Left forelimb (tissue), 1 donor: Measurements from ENCODE around the gene ATPAF2.

Experiments
- DNase-seq: peaks from one replicate; pipeline ENCODE4 v3.0.0-alpha.2; 2018; ENCODE audit warnings: low spot score

ATPAF2 gene

DNA sequence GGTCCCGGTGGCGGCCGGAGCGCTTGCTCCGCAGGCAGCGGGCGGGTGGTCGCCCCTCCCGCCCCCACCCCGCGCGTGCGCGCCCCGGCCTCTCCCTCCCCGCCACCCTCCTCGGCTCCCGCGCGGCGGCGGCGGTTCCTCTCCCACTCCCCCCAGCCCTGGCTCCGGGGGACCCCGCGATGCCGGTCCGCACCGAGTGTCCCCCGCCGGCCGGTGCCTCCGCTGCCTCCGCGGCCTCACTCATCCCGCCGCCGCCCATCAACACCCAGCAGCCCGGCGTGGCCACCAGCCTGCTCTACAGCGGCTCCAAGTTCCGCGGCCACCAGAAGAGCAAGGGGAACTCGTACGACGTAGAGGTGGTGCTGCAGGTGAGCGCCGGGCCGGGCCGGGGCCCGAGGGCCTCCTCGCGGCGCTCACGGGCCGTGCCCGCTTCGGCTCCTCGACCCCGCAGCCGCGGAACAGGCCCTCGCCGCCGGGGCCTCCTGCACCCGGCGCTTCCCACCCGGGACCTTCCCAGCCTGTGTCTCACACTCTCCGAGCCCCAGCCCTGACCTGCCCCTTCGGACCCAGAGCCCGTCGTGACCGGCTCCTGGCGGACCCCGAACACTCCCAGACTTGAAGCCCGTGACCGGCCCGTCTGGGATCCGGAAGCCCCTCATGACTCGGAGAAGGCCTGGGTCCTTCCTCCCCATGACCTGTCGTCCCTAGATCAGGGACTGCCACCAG, 730 bp upstream of the ATPAF2 start:
- DNase-seq: no peak

DNA sequence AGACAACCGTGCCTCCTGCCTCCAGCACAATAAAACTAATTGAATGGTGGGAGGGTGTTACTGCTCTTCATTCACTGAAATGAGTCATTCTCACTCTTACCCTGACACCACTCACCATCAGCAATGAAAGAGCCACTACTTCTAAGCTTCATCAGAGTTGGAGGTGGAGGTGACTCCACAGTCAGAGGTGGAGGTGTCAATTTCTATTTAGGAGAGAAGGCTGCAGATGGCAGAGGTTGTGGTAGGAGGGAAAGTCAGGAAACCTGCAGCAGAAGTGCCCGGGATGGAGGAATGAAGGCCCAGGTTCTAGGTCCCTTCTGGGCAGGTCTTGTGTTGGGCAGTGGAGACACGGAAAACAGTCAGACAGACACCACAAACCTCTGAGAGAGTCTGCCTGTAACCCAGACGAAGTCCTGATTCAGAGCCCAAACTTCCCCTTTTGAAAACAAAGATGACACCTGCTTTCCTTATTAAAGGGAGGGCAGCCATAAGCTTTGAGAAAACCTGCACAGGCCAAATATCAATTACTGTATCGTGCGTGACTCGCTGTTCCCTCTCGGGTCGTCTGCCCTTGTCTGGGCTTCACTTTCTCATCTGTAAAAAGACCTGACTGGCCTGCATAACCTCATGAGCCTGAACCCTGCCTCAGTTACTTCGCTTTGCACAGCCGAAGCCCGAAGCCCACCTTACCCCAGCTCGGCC, 668 bp downstream of the ATPAF2 start:
- DNase-seq: no peak

DNA sequence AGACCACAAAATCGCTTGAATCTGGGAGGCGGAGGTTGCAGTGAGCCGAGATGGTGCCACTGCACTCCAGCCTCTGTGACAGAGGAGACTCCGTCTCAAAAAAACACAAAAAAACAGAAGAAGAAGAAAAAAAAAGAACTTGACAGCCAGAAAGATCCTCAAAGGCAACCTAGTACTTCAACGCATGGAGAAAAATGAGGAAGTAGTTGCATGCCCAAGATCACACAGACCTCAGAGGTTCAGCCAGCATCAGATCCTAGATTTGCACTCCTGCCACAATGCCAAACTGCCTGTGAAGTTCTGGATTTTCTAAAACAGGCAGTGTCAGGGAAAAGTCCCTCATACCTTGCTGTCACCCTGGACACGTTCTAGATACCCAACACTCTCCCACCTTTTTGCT, 1.5 kb downstream of the ATPAF2 start:
- no peak for DNase-seq

DNA sequence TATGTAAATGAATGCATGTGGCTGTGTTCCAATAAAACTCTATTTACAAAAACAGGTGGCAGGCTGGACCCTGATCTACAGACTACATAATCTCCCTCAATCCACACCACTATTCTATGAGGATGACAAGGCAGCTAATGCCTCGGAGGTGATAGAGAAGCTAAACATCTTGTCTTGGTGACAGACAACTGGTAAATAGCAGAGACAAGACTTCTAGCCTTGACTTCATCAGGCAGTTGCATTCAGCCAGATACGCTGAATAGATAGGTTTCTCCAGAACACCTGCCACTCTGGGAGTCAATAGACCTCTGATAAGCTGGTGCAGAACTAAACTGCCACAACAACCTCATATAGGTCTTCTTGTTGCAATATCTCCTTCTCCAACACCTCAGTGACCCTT, 3.3 kb downstream of the ATPAF2 start:
- no peak for DNase-seq

DNA sequence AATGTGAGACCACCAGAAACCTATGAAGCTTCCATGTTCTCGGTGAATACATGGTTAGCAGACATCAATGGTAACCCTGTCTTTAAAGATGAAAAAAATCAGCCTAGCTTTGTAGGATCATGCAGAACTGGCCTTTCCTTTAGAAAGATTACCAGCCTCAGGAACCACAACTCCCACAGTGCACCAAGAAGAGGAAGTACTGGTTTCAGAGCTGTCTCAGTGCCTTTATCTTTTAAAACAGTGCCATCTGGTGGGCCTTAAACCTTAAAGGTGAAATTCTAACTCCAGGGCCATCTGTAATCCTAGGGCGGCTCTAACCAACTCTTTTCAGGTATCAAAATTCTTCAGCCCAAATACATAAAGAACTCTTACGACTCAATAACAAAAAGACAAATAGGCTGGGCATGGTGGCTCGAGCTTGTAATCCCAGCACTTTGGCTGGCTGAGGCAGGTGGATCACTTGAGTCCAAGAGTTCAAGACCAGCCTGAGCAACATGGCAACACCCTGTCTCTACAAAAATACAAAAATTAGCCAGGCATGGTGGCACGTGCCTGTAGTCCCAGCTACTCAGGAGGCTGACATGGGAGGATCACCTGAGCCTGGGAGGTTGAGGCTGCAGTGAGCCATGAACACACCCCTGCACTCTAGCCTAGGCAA, 5.4 kb downstream of the ATPAF2 start:
- DNase-seq: no peak

DNA sequence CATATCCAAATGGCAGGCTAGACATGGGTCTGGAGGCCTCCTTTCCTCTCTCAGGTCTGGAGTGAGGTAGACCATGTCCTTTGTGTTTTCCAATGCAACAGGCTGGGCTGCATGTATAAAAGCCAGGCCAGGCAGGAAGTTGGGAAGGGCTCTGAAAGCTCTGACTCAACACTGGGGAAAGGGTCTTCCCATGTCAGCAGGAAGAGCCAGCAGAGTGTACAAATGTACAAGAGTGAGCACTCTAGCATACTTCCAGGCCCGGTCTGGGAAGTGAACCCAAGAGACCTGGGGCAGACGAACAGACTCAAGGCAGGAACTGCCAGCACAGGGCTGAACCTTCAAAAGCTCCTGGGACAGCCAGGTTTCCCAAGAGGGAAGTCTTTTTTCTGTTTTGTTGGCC, 7.0 kb downstream of the ATPAF2 start:
- DNase-seq: no peak

DNA sequence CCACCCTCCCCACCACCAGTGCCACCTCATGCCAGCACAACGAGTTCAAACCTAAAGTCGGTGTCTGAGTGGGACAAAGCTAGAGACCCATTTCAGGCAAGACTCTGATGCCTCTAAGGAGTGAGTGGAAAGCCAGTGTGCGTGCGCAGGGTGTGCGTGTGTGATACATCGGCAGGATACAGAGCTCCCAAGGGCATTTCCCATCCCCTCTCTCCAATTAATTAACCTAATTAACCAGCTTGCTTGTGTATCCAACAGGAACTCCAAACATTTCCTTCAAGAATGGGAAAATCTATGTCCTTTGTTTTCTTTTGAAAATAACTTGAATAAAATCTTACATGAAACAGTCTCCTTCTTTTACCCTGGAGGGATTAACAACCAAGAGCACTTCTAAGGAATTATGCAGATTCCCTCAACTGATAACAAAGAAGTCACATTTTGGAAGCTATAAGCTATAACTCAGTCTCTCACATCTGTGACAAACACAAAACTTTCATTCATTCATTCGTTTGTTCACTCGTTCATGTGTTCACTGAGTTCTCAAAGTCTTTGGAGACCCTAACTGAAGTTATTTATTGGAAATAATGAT, 9.9 kb downstream of the ATPAF2 start:
- DNase-seq: no peak

DNA sequence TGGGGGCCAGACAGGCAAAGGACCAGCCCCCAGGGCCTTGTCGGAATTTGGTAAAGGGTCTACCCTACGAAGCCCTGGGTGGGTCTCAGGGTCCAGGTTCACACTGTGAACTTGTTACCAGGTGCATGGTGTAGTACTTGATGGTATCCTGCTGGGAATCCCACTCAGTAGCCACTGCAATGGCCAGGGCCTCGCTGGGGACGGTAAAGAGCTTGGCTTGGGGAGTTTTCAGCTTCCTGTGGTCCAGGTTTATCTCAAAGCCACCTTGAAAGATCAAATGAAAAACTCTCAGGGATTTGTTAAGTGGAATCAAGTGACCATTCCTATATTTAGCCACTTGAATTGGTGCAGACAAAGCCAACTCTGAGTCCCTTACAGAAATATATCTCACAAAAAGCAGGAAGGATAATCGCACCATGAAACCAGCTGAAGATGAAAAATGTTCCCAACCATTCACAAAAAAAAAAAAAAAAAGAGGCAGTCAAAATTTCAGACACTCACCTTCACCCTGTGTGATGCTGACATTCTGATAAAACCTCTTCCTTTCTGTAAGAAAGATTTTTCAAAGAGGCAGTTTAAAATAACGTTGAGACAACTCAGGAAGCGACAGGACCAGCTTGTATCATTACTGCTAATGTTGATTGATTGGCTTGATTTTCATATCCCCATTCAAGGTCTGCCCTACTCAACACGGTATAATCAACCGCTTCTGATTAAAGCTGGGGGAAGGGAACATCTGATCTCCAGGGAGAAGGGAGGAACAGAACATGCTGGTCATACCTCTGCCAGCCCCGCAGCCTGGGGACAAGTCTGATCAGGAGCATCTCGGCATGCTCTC, 10.6 kb downstream of the ATPAF2 start:
- DNase-seq: no peak

DNA sequence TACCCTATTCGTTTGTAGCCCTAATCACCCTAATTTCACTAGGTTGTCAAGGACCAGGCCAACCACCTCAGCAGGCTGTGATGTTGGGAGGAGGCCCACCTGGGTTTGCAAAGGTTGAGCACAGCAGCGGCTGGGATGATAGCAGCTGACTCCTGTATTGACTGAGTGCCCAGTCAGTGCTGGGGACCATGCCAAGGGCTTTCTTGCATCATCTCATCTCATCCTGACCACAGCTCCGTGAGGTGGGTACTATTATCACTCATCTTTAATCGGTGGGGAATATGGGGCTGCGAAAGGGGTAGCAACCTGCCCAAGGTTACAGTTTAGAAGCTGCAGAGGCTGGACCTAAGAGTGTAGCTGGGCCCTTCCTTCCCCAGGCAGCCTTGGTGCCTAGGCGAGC, 11.7 kb downstream of the ATPAF2 start:
- no peak for DNase-seq

DNA sequence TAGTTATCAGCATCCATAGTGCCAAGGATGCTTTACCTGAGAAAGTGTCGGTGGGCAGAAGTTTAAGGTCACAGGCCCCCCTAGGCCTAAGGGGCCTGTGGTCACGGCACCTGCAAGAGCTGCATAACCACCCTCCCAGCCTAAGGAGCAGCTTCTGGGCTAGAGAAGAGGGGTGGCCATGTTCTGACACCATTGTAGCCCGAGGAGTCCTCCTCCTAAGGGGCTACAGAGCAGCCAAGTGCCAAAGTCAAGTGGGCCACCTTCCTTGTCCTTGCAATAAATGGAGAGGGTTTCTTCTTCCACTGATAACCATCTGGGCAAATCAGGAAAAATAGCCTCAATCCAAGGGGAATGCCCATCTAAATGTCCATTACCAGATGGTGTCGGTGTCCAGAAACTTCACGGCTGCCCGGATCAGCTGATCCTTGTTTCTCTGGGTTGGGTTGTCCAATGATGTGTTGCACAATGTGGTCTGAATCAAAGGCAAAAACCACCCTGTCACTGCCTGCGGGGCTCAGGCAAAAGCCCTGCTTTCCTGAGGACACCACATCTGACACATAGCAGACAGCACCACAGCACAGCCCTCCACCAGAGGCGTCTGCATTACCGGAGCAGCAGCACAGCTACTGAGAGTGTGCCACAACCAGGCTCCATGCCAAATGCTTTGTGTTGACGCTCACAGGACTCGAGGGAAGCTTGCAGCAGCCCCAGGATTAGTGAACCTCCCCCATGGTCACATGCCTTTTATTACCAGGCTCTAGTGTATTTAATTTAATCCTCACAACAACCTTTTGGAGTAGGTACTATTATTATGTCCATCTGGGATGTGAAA, 12.8 kb downstream of the ATPAF2 start:
- DNase-seq: no peak

DNA sequence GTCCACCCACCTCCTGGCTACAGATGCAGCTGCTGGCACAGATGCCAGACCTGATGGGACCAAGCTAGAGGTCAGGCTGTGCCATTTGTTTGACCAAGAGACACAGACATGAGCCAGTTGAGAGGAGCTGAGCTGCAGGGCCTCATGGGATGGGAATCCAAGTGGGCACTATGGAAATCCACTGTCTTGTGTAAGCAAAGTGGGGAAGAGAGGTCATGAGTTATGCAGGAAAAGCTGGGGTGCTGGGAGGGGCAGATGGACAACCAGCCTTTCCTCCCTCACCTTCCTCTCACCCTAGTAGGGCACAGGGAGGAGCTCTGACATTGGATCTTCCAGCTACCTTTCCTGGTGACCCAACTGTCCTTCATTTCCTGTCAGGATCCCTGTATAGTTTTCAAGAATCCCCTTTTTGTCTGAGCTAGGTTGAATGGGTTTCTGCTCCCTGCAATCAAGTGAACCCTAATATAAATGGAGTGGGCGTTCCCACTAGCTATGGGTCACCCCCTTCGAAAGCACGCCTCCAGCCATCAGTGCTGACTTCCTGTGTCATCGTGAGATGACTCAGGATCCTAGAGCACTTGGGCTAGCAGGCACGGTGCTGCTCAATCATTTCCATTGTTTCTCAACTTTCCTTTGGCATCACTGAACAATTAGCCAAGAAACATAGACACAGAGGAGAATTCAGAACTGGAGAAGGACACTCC, 13.6 kb downstream of the ATPAF2 start:
- no peak for DNase-seq

DNA sequence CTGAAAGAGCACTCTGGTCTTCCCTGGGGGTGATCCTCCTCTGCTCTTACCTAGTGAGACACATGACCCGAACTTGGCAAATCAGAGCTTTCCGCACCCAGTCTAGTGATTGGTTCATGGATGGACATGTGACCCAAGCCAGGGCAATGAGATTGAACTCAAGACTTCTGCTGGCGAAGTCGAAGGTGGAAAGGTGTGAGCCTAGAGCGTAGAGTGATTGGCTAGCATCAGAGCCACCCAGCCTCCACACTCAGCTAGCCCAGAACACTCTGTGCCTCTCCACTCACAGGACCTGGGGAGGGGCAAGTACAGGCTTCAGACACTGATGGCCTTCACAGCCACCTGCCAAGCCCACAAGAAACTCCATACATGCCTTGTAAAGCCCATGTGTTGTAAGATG, 17.6 kb downstream of the ATPAF2 start:
- DNase-seq: no peak

DNA sequence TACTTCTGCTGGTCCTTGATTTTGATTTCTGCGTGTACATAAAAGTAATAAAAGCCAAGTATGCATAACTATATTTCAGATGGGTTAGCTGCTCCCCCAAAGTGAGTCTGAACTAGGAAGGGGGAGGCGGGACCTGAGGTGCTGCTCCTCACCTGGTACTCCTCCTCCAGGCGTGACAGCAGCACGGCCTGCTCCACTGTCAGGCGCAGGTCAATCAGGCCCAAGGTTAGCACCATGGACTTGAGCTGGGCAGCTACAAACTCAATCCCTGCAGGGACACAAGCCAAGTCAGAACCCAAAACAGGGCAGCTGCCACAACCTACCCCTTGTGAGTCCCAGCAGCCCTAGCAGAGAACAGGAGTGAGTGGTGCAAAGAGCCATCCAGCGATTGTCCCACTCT, 18.0 kb downstream of the ATPAF2 start:
- DNase-seq: no peak

DNA sequence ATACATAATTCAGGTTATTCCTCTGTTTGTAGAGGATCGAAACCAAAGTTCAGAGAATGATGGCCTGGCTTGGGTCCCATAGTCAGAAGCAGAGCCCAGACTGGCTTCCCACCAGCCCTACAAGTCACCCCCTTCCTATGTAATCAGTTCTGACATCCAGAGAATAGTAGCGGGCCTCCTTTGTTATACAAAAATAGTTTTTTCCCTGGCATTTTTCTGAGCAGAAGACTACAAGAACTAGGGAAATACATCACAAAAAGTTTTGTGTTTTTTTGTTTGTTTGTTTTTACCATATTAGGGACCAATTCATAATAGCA, 19.2 kb downstream of the ATPAF2 start:
- DNase-seq: no peak

DNA sequence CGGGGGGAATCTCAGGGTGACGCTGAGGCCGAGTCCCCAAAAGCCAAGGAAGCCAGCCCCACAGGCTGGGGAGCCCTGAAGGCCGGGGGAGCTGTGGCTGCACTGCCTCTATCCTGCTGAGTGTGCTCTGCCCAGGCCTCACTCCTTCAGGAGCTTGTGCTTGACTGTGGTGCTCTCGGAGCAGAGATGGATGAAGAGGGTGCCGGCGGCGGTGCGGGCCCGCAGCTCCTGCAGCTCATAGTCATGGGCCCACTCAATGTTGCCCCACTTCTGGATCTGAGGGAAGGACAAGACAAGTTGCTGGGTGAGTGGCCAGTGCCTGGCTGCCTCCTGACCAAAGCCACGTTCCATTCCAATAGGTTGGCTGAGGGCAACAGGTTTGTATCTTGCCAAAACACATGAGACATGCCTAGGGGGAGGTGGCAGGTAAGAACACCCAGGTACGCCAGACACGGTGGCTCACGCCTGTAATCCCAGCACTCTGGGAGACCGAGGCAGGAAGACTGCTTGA, 20.5 kb downstream of the ATPAF2 start:
- no peak for DNase-seq

DNA sequence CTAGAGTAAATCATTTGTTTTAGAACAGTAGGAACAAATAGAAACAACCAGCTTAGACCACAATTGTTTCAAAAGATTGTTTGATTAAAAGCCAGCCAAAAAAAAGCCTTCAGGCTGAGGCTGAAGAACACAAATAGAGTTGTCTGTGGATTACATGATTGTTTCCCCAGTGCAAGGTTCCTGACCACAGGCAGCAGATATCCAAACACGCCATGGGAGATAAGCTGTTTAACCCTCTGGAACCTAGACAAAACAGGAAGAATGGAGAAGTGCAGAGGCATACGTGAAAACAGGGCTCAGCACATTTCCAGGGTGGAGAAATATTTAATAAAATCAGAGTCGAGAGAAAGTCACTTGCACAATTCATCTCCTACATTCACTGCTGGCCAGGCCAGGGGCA, 21.0 kb downstream of the ATPAF2 start:
- DNase-seq: no peak

DNA sequence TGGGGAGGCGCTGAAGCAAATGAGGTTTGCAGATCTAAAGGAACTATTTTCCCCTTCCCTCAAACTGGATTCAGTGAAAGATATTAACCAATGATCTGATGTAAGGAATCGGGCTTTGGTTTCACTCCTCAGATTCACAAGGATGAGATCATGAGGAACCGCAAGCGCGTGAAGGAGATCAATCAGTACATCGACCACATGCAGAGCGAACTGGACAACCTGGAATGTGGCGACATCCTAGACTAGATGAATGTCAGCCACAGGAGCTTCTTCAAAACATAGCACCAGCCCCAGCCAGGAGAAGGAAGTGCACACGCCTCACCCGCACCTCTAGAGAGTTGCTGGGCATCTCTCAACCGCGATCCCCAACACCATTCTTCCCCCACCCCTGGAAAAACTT, 22.5 kb downstream of the ATPAF2 start:
- DNase-seq: no peak

DNA sequence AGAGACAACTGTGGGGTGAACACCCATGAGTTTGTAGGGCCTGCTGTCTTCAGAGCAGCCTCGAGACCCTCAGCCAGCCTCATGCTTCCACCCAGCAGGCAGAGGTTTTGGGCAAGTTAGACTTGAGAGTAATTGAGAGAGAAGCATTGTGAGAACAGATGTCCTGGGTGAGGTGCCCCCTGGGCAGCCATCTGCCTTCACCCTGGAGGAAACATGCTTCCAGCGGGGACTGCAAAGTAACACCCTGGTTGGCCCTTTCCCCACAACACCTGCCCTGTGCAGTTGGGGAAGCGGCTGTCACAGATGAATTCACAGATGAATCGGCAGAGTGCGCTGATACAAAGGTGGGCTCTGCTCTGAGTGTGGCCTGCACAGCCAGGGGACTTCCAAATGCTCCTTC, 23.4 kb downstream of the ATPAF2 start:
- DNase-seq: no peak

DNA sequence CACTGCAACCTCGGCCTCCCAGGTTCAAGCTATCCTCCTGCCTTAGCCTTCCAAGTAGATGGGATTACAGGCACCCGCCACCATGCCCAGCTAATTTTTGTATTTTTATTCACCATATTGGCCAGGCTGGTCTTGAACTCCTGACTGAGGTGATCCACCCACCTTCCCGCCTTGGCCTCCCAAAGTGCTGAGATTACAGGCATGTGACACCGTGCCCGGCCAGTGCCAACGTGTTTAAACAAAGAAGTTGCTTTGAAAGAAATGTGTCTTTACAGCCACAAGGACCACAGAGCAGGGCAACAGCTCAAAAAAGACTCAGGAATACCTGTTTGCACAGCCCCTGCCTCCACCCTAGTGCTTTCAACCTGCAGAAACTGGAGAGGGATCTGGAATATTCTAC, 25.0 kb downstream of the ATPAF2 start:
- DNase-seq: no peak

DNA sequence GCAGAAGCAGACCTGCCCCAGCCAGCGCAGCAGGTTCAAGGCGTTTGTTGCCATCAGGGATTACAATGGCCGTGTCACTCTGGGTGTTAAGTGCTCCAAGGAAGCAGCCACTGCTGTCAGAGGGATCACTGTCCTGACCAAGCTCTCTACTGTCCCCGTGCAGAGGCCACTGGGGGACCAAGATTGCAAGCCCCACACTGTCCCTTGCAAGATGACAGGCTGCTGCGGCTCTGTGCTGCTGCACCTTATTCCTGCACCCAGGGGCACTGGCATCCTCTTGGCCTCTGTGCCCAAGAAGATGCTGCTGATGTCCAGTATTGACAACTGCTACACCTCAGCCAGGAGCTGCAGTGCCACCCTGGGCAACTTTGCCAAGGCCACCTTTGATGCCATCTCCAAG, 27.7 kb downstream of the ATPAF2 start:
- DNase-seq: no peak
